ENCODE measurements around the gene GPC3.

GRCh38 chrX:133880032-133880443 is 105.4 kb downstream of the GPC3 start:
- TF ChIP-seq FOS (IDR thresholded peaks at IDR 0.05; ENCODE audit: low read depth, low read length): no peak
- TF ChIP-seq CEBPB (IDR thresholded peaks at IDR 0.05; ENCODE audit: low read depth, low read length): no peak

Data from IMR-90 (cell line).